ENCODE results near the gene GLP2R. TPM values are rescaled to one million over a fixed set of nuclear protein-coding genes. Genes with fewer than 3 reads are reported as not detected.

GLP2R gene
- total RNA-seq, 1 donor from 2014 or later: not detected

DNA sequence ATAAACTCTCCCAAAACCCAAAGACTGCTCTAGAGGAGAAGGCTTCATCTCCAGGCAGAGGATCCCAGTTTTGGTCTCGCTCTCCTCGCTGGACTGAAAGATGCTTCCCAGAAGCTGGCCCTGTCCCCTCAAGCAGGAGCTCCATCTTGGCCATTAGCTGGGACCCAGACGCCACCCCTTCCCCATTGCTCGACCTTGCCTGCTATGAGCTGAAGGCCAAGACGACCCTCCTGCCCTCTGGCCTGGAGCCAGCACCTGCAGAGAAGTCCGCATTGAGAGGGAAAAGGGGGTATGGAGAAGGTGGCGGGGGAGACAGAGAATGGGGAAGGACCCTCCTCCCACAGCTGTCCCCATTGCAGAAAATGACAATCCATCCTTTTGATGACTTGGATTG, 82.9 kb downstream of the GLP2R start:
- intact Hi-C loops (cut with micrococcal nuclease): no loop called here
- Mint-ChIP-seq H3K9me3 (no peaks in the 10 kb centered on the region), H3K36me3 (ENCODE audit: low read depth) (no peaks in the 10 kb centered on the region), H3K4me3 (no peak overlapping the region), H3K4me1 (no peaks in the 10 kb centered on the region), H3K27ac (no peak overlapping the region), H3K27me3 (no peaks in the 10 kb centered on the region)
- TF ChIP-seq, protein P1, sequence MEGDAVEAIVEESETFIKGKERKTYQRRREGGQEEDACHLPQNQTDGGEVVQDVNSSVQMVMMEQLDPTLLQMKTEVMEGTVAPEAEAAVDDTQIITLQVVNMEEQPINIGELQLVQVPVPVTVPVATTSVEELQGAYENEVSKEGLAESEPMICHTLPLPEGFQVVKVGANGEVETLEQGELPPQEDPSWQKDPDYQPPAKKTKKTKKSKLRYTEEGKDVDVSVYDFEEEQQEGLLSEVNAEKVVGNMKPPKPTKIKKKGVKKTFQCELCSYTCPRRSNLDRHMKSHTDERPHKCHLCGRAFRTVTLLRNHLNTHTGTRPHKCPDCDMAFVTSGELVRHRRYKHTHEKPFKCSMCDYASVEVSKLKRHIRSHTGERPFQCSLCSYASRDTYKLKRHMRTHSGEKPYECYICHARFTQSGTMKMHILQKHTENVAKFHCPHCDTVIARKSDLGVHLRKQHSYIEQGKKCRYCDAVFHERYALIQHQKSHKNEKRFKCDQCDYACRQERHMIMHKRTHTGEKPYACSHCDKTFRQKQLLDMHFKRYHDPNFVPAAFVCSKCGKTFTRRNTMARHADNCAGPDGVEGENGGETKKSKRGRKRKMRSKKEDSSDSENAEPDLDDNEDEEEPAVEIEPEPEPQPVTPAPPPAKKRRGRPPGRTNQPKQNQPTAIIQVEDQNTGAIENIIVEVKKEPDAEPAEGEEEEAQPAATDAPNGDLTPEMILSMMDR (IDR thresholded peaks at IDR 0.05): no peak
- ChIA-PET CTCF (no interaction called here), POLR2A (no interaction called here)
- DNase-seq (no peak), ATAC-seq (ENCODE audit: low read depth) (no peak)

DNA sequence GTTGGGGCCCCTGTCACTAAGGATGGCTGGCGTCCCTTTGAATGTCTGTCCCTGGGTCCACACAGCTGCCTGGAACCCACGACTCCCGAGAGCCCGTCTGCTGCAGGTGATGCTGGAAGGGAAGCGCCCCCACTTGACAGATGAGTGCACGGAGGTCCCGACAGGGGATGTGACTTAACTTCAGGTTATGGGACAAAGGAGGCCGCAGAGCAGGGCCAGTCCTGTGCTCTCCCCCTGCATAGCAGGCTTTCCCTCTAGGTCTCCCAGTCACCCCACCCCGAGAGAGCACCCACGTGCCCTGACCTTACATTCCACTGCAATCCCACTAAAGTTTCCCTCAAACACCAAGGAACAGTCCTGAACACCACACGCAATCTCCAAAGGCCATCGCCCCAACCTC, 85.4 kb downstream of the GLP2R start:
- ChIA-PET CTCF (no interaction called here), POLR2A (no interaction called here)
- no peak overlapping the region for H3K4me3 Mint-ChIP-seq
- DNase-seq: no peak
- no peaks in the 10 kb centered on the region for H3K9me3 Mint-ChIP-seq
- no peaks in the 10 kb centered on the region for H3K27me3 Mint-ChIP-seq
- peaks cover 4% of the 10 kb centered on the region for H3K36me3 Mint-ChIP-seq (ENCODE audit: low read depth)
- no peaks in the 10 kb centered on the region for H3K4me1 Mint-ChIP-seq
- intact Hi-C loops (cut with micrococcal nuclease): no loop called here
- TF ChIP-seq, protein P1 (IDR thresholded peaks at IDR 0.05): no peak
- no peak for ATAC-seq (ENCODE audit: low read depth)
- H3K27ac Mint-ChIP-seq: no peak overlapping the region

DNA sequence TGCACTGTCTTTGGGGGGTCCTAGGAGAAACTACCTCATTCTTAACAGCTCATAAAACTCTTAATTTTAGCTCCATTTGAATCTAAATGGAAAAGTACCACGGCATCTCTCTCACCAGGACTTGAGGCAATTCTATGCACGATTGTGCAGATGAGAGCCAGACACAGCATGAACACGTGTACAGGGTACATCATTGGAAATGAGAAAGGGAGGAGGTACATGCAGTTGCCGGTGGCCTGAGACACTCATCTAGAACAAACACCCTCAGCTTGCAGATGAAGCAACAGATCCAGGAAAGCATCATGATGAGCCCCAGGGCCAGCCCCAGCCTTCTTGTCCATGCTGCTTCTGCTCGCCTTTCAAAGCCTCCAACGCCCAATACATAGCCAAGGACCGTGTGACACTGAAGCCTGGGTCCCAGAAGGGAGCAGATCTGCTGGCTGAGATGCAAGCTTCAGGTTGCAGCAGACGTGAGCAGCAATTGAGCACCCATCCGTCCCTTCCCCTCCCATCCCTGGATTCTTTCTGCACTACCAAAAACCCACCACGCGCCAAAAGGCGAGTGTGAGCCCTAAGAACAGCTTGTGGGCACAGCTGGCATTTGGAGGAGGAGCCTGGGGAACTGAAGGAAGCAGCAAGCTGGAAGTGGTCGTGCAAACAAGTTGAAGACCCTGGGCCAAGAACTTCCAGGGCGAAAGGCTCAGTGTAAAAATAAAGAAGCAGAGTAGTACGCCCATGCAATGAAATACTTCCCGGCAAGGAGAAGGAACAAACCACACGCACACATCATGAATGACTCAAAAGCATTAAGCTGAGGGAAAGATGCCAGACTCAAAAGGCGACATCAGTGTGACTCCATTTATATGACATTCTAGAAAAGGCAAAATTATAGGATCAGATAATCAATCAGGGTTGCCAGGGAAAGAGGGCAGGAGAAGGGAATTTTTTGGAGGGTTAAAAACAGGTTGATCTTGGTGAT, 86.7 kb downstream of the GLP2R start:
- CTCF ChIA-PET: interaction anchor here (1.0 kb wide), 1 partner anchor 12 kb away, joined by 3 read pairs; no protein-coding TSS in a partner anchor

DNA sequence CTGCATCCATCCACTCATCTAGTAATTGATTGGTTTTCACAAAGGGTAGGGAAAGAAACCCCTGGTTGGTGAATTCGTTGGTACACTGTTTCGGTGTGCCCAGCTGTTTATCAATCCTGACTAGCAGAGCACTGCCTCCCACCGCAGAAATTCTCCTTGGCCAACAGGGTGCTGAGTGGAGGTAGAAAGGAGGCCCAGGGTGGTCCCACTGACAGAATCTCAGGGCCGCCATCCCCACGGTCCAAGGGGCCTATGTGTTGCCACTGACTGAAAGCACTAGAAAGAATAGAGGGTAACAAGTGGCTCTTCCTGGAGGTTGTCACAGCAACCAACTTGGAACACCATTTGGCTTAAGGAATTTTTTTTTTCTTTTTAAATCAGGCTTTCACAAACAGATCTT, 87.8 kb downstream of the GLP2R start:
- ChIA-PET CTCF (no interaction called here), POLR2A (no interaction called here)
- ATAC-seq (ENCODE audit: low read depth) (no peak), DNase-seq (no peak)
- TF ChIP-seq, protein P1 (IDR thresholded peaks at IDR 0.05): no peak
- Mint-ChIP-seq H3K27me3 (no peaks in the 10 kb centered on the region), H3K36me3 (ENCODE audit: low read depth) (peaks cover 10% of the 10 kb centered on the region), H3K27ac (no peak overlapping the region), H3K4me3 (no peak overlapping the region), H3K4me1 (no peaks in the 10 kb centered on the region), H3K9me3 (no peaks in the 10 kb centered on the region)
- intact Hi-C loops (cut with micrococcal nuclease): no loop called here

More for the DNA sequence above, 86.7 kb downstream of the GLP2R start:
- Mint-ChIP-seq H3K4me3 (no peak overlapping the region), H3K27ac (no peak overlapping the region), H3K4me1 (no peaks in the 10 kb centered on the region), H3K9me3 (no peaks in the 10 kb centered on the region), H3K36me3 (ENCODE audit: low read depth) (peaks cover 7% of the 10 kb centered on the region), H3K27me3 (no peaks in the 10 kb centered on the region)
- POLR2A ChIA-PET: no interaction called here
- ATAC-seq (ENCODE audit: low read depth) (no peak), DNase-seq (no peak)
- TF ChIP-seq, protein P1 (IDR thresholded peaks at IDR 0.05): no peak
- intact Hi-C loops (cut with micrococcal nuclease): no loop called here

DNA sequence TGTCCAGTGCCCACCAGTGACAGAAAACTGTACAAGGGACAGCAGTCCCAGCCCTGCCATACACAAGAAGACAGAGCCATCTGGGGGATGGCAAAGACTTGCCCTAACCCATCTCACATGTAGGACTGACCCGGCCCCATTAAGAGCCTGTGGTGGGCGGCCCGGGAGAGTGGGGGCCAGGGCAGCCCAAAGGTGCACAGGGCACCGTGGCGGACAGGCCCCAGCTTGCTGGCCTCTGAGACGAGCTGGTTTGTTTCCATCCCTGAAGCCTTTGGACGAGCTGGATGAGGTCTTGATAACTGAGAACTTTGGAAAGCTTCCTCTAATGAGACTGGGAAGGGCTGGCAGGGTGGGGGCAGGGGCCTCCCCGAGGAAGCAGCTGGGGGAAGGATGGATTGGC, 90.4 kb downstream of the GLP2R start:
- ChIA-PET POLR2A (no interaction called here), CTCF (interaction anchor here (0.6 to 0.7 kb wide), 2 partner anchors 9 to 41 kb away, joined by 3 to 5 read pairs; no protein-coding TSS in a partner anchor)
- Mint-ChIP-seq H3K4me3 (no peak overlapping the region), H3K9me3 (no peaks in the 10 kb centered on the region), H3K36me3 (ENCODE audit: low read depth) (peaks cover 10% of the 10 kb centered on the region), H3K4me1 (no peaks in the 10 kb centered on the region), H3K27me3 (no peaks in the 10 kb centered on the region), H3K27ac (no peak overlapping the region)
- intact Hi-C loops (cut with micrococcal nuclease): no loop called here
- TF ChIP-seq, protein P1 (IDR thresholded peaks at IDR 0.05): no peak
- ATAC-seq (ENCODE audit: low read depth): no peak
- no peak for DNase-seq

All from activated B cell treated with CpG ODN at 0.5 μM for 24 hours (primary cell).